Natural killer cell treated with Interleukin-12 subunit alpha and Interleukin-12 subunit beta and Interleukin-15 and Interleukin-18, amount 100 ng/mL, for 72 hours (primary cell): ENCODE measurements around the gene GJC2. TPM values are rescaled to one million over a fixed set of nuclear protein-coding genes. Genes with fewer than 3 reads are reported as not detected.

Source experiments
- ATAC-seq, 2 donors: fragments of 150-1000 bp; cut with Tn5 transposase in 1 of 2; sonication (Bioruptor Pico), chemical (Tn5 transposase) in 1 of 2; 2 replicates each; pipeline ENCODE4 v1.10.0; 2021
- DNase-seq: peaks from one replicate; pipeline ENCODE4 v3.0.0; 2022; ENCODE audit warnings: low spot score
- H3K27ac Mint-ChIP-seq, 2 donors: 1 replicate in 1 of 2; 2 replicates in 1 of 2; pipeline ENCODE4 v1.8.0; 2022; ENCODE audit warnings: mixed read lengths in 2 of 2, mild to moderate bottlenecking in 1 of 2, moderate library complexity in 1 of 2
- H3K27me3 Mint-ChIP-seq, 2 donors: 1 replicate in 1 of 2; 2 replicates in 1 of 2; pipeline ENCODE4 v1.8.0; 2022; ENCODE audit warnings: mixed read lengths in 2 of 2
- H3K36me3 Mint-ChIP-seq: one replicate; pipeline ENCODE4 v1.8.0; 2022; ENCODE audit warnings: mixed read lengths
- H3K4me1 Mint-ChIP-seq, 2 donors: 1 replicate in 1 of 2; 2 replicates in 1 of 2; pipeline ENCODE4 v1.8.0; 2022; ENCODE audit warnings: low read depth in 2 of 2, mixed read lengths in 2 of 2, mild to moderate bottlenecking in 1 of 2
- H3K4me3 Mint-ChIP-seq: one replicate; pipeline ENCODE4 v1.8.0; 2022; ENCODE audit warnings: mixed read lengths
- H3K9me3 Mint-ChIP-seq: 2 replicates; pipeline ENCODE4 v1.8.0; 2022; ENCODE audit warnings: mixed read lengths
- total RNA-seq, 2 donors: library from RNA; stranded (reverse); gene quantifications; one replicate each; pipeline ENCODE4 v1.2.3, GENCODE V29; 2022

GJC2 gene
- total RNA-seq, 2 donors from 2014 or later: 2.1 to 2.2 TPM

- no peak for DNase-seq
These were observed 56.1 kb downstream of the GJC2 start for GRCh38 chr1:228205526-228206436.

GRCh38 chr1:228206582-228207351 lies 57.0 kb downstream of the GJC2 start:
- Mint-ChIP-seq H3K27ac (no peak overlapping the region), H3K27me3 (peaks cover 0 to 4% of the 10 kb centered on the region in 2 donors), H3K36me3 (no peaks in the 10 kb centered on the region), H3K4me1 (no peaks in the 10 kb centered on the region), H3K4me3 (no peak overlapping the region), H3K9me3 (no peaks in the 10 kb centered on the region)
- DNase-seq (no peak), ATAC-seq (peak; percentile 8 to 37)

More at GRCh38 chr1:228205526-228206436, 56.1 kb downstream of the GJC2 start:
- Mint-ChIP-seq H3K27me3 (peaks cover 0 to 4% of the 10 kb centered on the region in 2 donors), H3K36me3 (no peaks in the 10 kb centered on the region), H3K9me3 (no peaks in the 10 kb centered on the region), H3K4me1 (no peaks in the 10 kb centered on the region), H3K27ac (no peak overlapping the region), H3K4me3 (no peak overlapping the region)
- no peak for ATAC-seq

- Mint-ChIP-seq H3K4me1 (no peaks in the 10 kb centered on the region), H3K36me3 (no peaks in the 10 kb centered on the region), H3K9me3 (no peaks in the 10 kb centered on the region), H3K27me3 (peaks cover 0 to 4% of the 10 kb centered on the region in 2 donors), H3K4me3 (no peak overlapping the region), H3K27ac (no peak overlapping the region)
- DNase-seq (no peak), ATAC-seq (peak in 1 of 2 donors; percentile 2)
These were observed 57.7 kb downstream of the GJC2 start for GRCh38 chr1:228207381-228207810.

GRCh38 chr1:228207851-228208821 lies 58.4 kb downstream of the GJC2 start, which contains the start of gene OBSCN:
TSS of gene OBSCN (plus strand) at chr1:228208044. CDS start at chr1:228211784, 3,740 bp downstream.
- Mint-ChIP-seq H3K27ac (no peak within 1 kb of the TSS), H3K36me3 (no peaks in the 10 kb centered on the region), H3K4me1 (no peaks in the 10 kb centered on the region), H3K4me3 (no peak within 1 kb of the TSS), H3K9me3 (no peaks in the 10 kb centered on the region), H3K27me3 (peaks cover 0 to 4% of the 10 kb centered on the region in 2 donors)
- no peak for DNase-seq
- ATAC-seq: no peak

- DNase-seq (no peak), ATAC-seq (no peak)
- Mint-ChIP-seq H3K27me3 (peaks cover 0 to 4% of the 10 kb centered on the region in 2 donors), H3K36me3 (no peaks in the 10 kb centered on the region), H3K27ac (no peak overlapping the region), H3K4me1 (peaks cover 0 to 2% of the 10 kb centered on the region in 2 donors), H3K4me3 (no peak overlapping the region), H3K9me3 (no peaks in the 10 kb centered on the region)
These were observed 59.3 kb downstream of the GJC2 start for GRCh38 chr1:228208831-228209551.

Other genes starting within 250 kb of the GJC2 start
- under 1 TPM in 1 of 2 donors, not detected in 1; 0.11 TPM for gene WNT9A, start 202.0 kb upstream of the GJC2 start, total RNA-seq
- not detected for gene WNT3A, start 142.9 kb upstream of the GJC2 start, total RNA-seq
- gene ARF1, start 67.2 kb upstream of the GJC2 start, total RNA-seq: 100 to 1,000 TPM; 415 to 503 TPM
- gene C1orf35, start 46.6 kb upstream of the GJC2 start, total RNA-seq: 10 to 100 TPM; 16.4 to 26.7 TPM
- 10 to 100 TPM; 42.5 to 68.8 TPM for gene MRPL55, start 40.6 kb upstream of the GJC2 start, total RNA-seq
- 100 to 1,000 TPM; 296 to 329 TPM for gene GUK1, start 9.7 kb upstream of the GJC2 start, total RNA-seq
- gene IBA57, start 15.9 kb downstream of the GJC2 start, total RNA-seq: 1 to 10 TPM; 6.8 to 7.9 TPM
- gene OBSCN, start 58.1 kb downstream of the GJC2 start, total RNA-seq: 10 to 100 TPM in 1 of 2 donors, 1 to 10 TPM in 1; 6.4 to 12.3 TPM